A673 (cell line): ENCODE results near the gene EFNA5.

Experiments
- CTCF ChIP-seq: fragments of 300-800, 200-600 bp; sonication (generic); conservative IDR thresholded peaks from 2 replicates; pipeline ENCODE4 v1.5.1; 2017; ENCODE audit warnings: low read depth, mild to moderate bottlenecking, antibody characterized with exemption, low read length, moderate library complexity, mixed read lengths
- EZH2 ChIP-seq: fragments of 200-600 bp; sonication (generic); IDR thresholded peaks from 2 replicates; pipeline ENCODE4 v1.6.1; 2017; ENCODE audit warnings: borderline replicate concordance, low read depth, mild to moderate bottlenecking, mixed read lengths, antibody characterized with exemption, low read length; ENCODE audit not compliant: poor library complexity, severe bottlenecking

- no peak for TF ChIP-seq CTCF
- no peak for TF ChIP-seq EZH2
These were observed 53.7 kb downstream of the EFNA5 start for GRCh38 chr5:107617052-107617451.
